Retinal pigment epithelial cell (primary cell): ENCODE results near the gene PLCB1.

Source experiments
- DNase-seq: peaks from one replicate; pipeline ENCODE4 v3.0.0-alpha.2; 2010; ENCODE audit warnings: low read depth
- H3K4me3 ChIP-seq: 2 replicates; pipeline ENCODE4 v1.5.1; 2011; ENCODE audit warnings: mild to moderate bottlenecking, low read length, control low read depth, moderate library complexity
- CTCF ChIP-seq: conservative IDR thresholded peaks from 2 replicates; pipeline ENCODE4 v1.5.1; 2011; ENCODE audit warnings: low read depth, low read length, control low read depth, inconsistent platforms

The PLCB1 gene

DNA sequence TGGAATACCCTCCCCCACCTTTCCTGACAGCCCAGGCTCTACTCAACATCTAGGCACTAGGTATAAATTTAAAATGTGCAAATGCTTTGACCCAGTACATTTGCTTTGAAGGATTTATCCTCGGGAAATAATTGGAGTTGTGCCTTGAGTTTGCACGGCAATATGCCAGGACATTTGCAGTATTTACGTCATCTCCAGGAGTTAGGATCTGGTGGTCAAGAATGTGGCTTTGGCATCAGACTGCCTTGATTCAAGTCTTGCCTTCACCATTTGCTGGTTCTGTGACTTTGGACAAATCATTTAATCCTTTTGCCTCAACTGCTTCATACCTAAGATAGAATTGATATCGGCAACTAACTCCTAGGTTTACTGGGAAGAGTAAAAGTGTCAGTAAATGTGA lies 169.6 kb downstream of the PLCB1 start:
- H3K4me3 ChIP-seq: no peak overlapping the region
- no peak for TF ChIP-seq CTCF
- no peak for DNase-seq

DNA sequence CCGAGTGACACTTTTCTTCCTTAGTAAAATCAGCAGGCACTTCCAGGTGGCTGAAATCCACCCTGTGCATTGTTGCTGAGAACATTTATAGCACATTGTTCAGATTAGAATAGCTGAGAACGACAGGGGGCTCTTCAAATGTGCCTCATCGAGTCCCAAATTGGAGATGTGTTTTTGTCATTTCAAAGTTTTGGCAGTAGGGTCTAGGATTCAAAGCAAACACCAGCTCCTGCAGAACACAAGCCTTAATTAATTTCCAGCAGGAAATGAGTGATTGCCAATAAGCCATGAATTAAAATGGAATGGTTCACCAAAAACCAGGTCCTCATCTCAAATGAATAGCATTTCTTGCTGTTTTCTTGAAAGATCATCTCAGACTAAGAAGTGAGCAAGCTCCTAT lies 171.6 kb downstream of the PLCB1 start:
- DNase-seq: no peak
- no peak for TF ChIP-seq CTCF
- no peak overlapping the region for H3K4me3 ChIP-seq

DNA sequence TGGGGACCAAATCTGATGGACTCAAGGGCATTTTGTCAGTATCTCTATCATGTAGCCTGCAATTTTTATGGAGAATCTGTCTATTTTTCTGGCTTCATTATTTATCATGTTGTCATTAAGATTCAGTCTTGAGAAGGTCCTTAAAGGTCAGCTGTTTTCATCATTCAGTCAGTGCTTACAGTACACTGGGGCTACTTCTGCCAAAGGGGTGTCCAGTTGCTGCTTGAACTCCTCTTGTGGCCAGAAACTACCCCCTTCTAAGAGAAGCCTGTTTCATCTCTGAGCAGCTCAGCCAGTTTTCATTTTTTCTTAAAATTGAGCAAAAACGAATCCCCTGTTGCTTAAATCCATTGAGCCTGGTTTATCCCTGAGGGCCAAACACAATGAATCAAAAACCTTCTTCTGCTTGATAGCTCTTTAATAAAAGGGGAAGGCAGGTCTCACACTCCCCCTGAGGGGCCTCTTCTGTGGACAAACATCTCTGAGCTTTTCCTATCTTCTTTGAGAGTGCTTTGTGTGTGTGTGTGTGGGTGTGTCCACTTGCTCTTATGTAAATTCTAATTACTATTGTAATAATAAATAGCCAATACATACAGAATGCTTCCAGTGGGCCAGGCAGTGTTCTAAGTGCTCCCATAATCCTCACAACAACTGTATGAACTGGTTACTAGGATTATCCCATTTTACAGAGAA lies 172.2 kb downstream of the PLCB1 start:
- no peak for TF ChIP-seq CTCF
- no peak overlapping the region for H3K4me3 ChIP-seq
- no peak for DNase-seq

- no peak overlapping the region for H3K4me3 ChIP-seq
- DNase-seq: no peak
- peak; percentile 81 for TF ChIP-seq CTCF
Observed at GRCh38 chr20:8305449-8305978, 173.4 kb downstream of the PLCB1 start.

GRCh38 chr20:8306937-8307336 lies 174.9 kb downstream of the PLCB1 start:
- TF ChIP-seq CTCF: no peak
- DNase-seq: no peak
- H3K4me3 ChIP-seq: no peak overlapping the region

DNA sequence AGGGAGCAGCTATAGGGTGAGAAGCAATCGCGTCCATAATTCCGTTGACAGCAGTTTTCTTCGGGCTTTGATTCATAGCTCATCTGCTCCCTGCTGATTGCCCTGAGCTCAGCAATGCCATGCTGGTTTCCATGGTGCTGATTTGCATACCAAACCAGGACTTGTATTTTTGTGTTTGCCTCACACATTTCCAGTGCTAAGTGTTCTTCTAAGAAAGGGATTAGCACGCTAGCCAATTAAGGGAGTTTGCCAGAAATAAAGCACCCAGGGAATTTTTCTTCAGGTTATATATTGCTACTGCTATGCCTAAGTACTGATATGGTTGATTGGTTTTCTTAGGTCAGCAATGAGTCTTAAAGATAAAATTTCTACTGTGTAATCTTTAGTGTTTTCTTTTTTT lies 177.6 kb downstream of the PLCB1 start:
- TF ChIP-seq CTCF: no peak
- no peak overlapping the region for H3K4me3 ChIP-seq
- DNase-seq: peak; percentile 82

DNA sequence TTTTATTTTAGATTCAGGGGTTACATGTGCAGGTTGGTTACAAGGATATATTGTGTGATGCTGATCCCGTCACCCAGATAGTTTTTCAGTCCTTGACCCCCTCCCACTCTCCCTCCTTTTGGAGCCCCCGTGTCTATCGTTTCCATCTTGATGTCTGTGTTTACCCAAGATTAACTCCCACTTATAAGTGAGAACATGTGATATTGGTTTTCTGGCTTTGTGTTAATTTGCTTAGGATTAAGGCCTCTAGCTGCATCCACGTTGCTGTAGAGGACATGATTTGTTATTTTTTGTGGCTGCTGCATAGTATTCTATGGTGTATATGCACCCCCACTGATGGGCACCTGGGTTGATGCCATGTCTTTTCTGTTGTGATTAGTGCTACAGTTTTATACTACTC lies 178.6 kb downstream of the PLCB1 start:
- no peak for DNase-seq
- no peak overlapping the region for H3K4me3 ChIP-seq
- no peak for TF ChIP-seq CTCF
